Peyer's patch (tissue), 4 donors: ENCODE measurements around the gene CBX5.
"Not testable (repeated sequence)": the region's sequence is repeated elsewhere in the genome, so short reads cannot be mapped to it uniquely, and the experiment has no call there.

Experiments
- CTCF ChIP-seq, 6 experiments: fragments of 450-650 bp in 4 of 6; fragments of 200-600 bp in 2 of 6; sonication (generic) in 1 of 6; IDR thresholded peaks; one replicate each; pipeline ENCODE4 v1.5.1; 2017 to 2019; ENCODE audit warnings: antibody characterized with exemption in 6 of 6, mild to moderate bottlenecking in 3 of 6, moderate library complexity in 1 of 6
- POLR2A ChIP-seq, 2 donors: fragments of 450-650 bp; IDR thresholded peaks; one replicate each; pipeline ENCODE4 v1.5.1; 2017; ENCODE audit warnings: antibody characterized with exemption in 2 of 2, mild to moderate bottlenecking in 2 of 2, moderate library complexity in 2 of 2

GRCh38 chr12:54227927-54228326 is 52.0 kb downstream of the CBX5 start:
- not testable (repeated sequence) for TF ChIP-seq CTCF, POLR2A (IDR thresholded peaks at IDR 0.05)
